Trophoblast cell (in vitro differentiated cells and primary cell): ENCODE results near the gene ASH1L.
"Not testable (repeated sequence)": the region's sequence is repeated elsewhere in the genome, so short reads cannot be mapped to it uniquely, and the experiment has no call there.

ENCODE experiments used
- DNase-seq, 2 donors: peaks; one replicate each; pipeline ENCODE4 v3.0.0-alpha.2; 2016
- H2AFZ ChIP-seq: 2 replicates; pipeline ENCODE4 v1.6.1; 2013; ENCODE audit warnings: low read length, moderate library complexity, mild to moderate bottlenecking; ENCODE audit not compliant: insufficient read depth, poor library complexity
- H2AK5ac ChIP-seq: 2 replicates; pipeline ENCODE4 v1.6.1; 2013; ENCODE audit warnings: mild to moderate bottlenecking, low read length
- H2BK120ac ChIP-seq: 2 replicates; pipeline ENCODE4 v1.6.1; 2013; ENCODE audit warnings: low read length, mild to moderate bottlenecking, moderate library complexity; ENCODE audit not compliant: insufficient read depth, poor library complexity
- H2BK12ac ChIP-seq: 2 replicates; pipeline ENCODE4 v1.6.1; 2013; ENCODE audit warnings: mild to moderate bottlenecking, low read length, moderate library complexity
- H2BK5ac ChIP-seq: 2 replicates; pipeline ENCODE4 v1.6.1; 2013; ENCODE audit warnings: low read length, low read depth, moderate library complexity, mild to moderate bottlenecking; ENCODE audit not compliant: poor library complexity
- H3K14ac ChIP-seq: 2 replicates; pipeline ENCODE4 v1.6.1; 2013; ENCODE audit warnings: mild to moderate bottlenecking, low read length
- H3K18ac ChIP-seq: 2 replicates; pipeline ENCODE4 v1.6.1; 2013; ENCODE audit warnings: mild to moderate bottlenecking, low read length
- H3K23ac ChIP-seq: 2 replicates; pipeline ENCODE4 v1.6.1; 2013; ENCODE audit warnings: low read length
- H3K27ac ChIP-seq: 2 replicates; pipeline ENCODE4 v1.5.1; 2013; ENCODE audit warnings: low read depth, mild to moderate bottlenecking, inconsistent platforms, low read length, moderate library complexity
- H3K27me3 ChIP-seq: 2 replicates; pipeline ENCODE4 v1.6.1; 2013; ENCODE audit warnings: inconsistent platforms, mild to moderate bottlenecking, low read length, moderate library complexity; ENCODE audit not compliant: insufficient read depth
- H3K36me3 ChIP-seq, 2 experiments: 1 replicate in 1 of 2; 2 replicates in 1 of 2; pipeline ENCODE4 v1.6.1; 2013; ENCODE audit warnings: low read length in 2 of 2, mild to moderate bottlenecking in 2 of 2, moderate library complexity in 1 of 2; ENCODE audit not compliant: insufficient read depth in 2 of 2, control insufficient read depth in 1 of 2
- H3K4ac ChIP-seq: 2 replicates; pipeline ENCODE4 v1.6.1; 2013; ENCODE audit warnings: low read depth, mild to moderate bottlenecking, low read length, moderate library complexity
- H3K4me1 ChIP-seq, 2 experiments: 1 replicate in 1 of 2; 2 replicates in 1 of 2; pipeline ENCODE4 v1.6.1; 2013; ENCODE audit warnings: low read length in 2 of 2, mild to moderate bottlenecking in 2 of 2, moderate library complexity in 1 of 2; ENCODE audit not compliant: insufficient read depth in 2 of 2, control insufficient read depth in 1 of 2
- H3K4me2 ChIP-seq: 2 replicates; pipeline ENCODE4 v1.6.1; 2013; ENCODE audit warnings: inconsistent platforms, mild to moderate bottlenecking, low read length, moderate library complexity
- H3K4me3 ChIP-seq: 2 replicates; pipeline ENCODE4 v1.5.1; 2013; ENCODE audit warnings: mild to moderate bottlenecking, low read depth, low read length, inconsistent platforms
- H3K79me1 ChIP-seq: one replicate; pipeline ENCODE4 v1.6.1; 2013; ENCODE audit warnings: low read length
- H3K79me2 ChIP-seq: 2 replicates; pipeline ENCODE4 v1.6.1; 2013; ENCODE audit warnings: low read length, mild to moderate bottlenecking; ENCODE audit not compliant: control insufficient read depth, insufficient read depth, poor library complexity
- H3K9ac ChIP-seq: 2 replicates; pipeline ENCODE4 v1.6.1; 2013; ENCODE audit warnings: mild to moderate bottlenecking, low read length
- H3K9me3 ChIP-seq: 2 replicates; pipeline ENCODE4 v1.6.1; 2013; ENCODE audit warnings: low read depth, mild to moderate bottlenecking, control low read depth, inconsistent platforms, low read length; ENCODE audit not compliant: insufficient read depth
- H4K12ac ChIP-seq: 2 replicates; pipeline ENCODE4 v1.6.1; 2013; ENCODE audit warnings: low read depth, mild to moderate bottlenecking, low read length, moderate library complexity
- H4K8ac ChIP-seq: 2 replicates; pipeline ENCODE4 v1.6.1; 2013; ENCODE audit warnings: low read depth, mild to moderate bottlenecking, low read length, moderate library complexity
- H4K91ac ChIP-seq: one replicate; pipeline ENCODE4 v1.6.1; 2013; ENCODE audit warnings: low read depth, mild to moderate bottlenecking, low read length, moderate library complexity
- WGBS: extraction: QIAGEN DNeasy Blood & Tissue Kit; methylation state at CpG from one replicate; pipeline ENCODE4 v1.1.7; 2013; ENCODE audit warnings: missing lambda C conversion rate; ENCODE audit not compliant: insufficient read length, insufficient coverage; ENCODE audit errors: extremely low coverage; 5-methylcytosine and 5-hydroxymethylcytosine counted together

ASH1L gene

DNA sequence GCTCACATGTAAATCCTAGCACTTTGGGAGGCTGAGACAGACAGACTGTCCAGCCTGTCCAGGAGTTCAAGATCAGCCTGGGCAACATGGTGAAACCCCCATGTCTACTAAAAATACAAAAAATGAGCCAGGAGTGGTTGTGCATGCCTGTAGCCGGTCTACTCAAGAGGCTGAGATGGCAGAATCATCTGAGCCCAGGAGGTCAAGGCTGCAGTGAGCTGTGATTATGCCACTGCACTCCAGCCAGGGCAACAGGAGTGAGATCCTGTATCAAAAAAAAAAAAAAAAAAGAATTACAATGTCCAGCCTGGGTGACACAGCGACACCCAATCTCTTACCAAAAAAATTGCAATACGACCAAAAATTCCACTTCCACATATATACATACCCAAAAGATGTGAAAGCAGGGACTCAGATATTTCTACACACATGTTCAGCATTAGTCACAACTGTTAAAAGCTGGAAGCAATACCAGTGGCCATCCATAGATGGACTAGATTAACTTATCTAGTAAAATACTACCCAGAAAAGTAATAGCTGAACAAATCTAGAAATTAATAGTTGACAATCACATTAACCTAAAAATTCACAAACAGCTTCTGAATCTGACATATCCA is 49.2 kb downstream of the ASH1L start:
- H3K36me3 ChIP-seq = peaks cover 4 to 11% of the 10 kb centered on the region in 2 experiments
- H3K4ac ChIP-seq = peak overlapping the region; percentile 15
- H4K8ac ChIP-seq = no peak overlapping the region

DNA sequence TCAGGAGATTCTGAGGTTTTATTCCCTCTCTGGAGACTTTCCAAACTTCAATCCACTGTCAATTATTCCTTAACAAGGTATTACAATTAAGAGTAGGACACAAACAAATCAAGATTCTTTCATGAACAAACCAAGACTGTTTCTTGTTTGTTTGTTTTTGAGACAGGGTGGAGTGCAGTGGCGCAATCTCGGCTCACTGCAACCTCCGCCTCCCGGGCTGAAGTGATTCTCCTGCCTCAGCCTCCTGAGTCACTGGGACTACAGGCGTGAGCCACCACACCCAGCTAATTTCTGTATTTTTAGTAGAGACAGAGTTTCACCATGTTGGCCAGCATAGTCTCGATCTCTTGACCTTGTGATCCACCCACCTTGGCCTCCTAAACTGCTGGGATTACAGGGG is 51.2 kb downstream of the ASH1L start:
- not testable (repeated sequence) for H3K4me3 ChIP-seq, H3K9me3 ChIP-seq, H3K4ac ChIP-seq, H2AK5ac ChIP-seq, H3K18ac ChIP-seq, H3K4me1 ChIP-seq, H2BK5ac ChIP-seq, H2BK120ac ChIP-seq, H3K4me2 ChIP-seq, H3K14ac ChIP-seq, H4K8ac ChIP-seq, H2BK12ac ChIP-seq, H3K9ac ChIP-seq, H3K79me2 ChIP-seq, H3K27ac ChIP-seq, H3K23ac ChIP-seq, H4K91ac ChIP-seq, H3K79me1 ChIP-seq, H2AFZ ChIP-seq, H3K27me3 ChIP-seq
- WGBS = no CpG with 5 or more reads among the region's 6 CpGs
- H4K12ac ChIP-seq = peak overlapping the region; percentile 70
- peaks cover 2 to 11% of the 10 kb centered on the region in 2 experiments for H3K36me3 ChIP-seq
- peak; percentile 19 to 34 for DNase-seq

More for the DNA sequence above, 49.2 kb downstream of the ASH1L start:
- Histone ChIP-seq H2AK5ac (no peak overlapping the region), H3K79me2 (no peaks in the 10 kb centered on the region), H3K18ac (no peak overlapping the region), H2AFZ (no peak overlapping the region), H3K4me2 (no peak overlapping the region), H3K79me1 (no peaks in the 10 kb centered on the region), H3K4me3 (no peak overlapping the region), H4K91ac (no peak overlapping the region), H3K4me1 (no peaks in the 10 kb centered on the region), H3K27ac (no peak overlapping the region), H2BK120ac (no peak overlapping the region), H3K23ac (no peak overlapping the region), H2BK5ac (no peak overlapping the region), H2BK12ac (no peak overlapping the region), H4K12ac (no peak overlapping the region), H3K27me3 (no peaks in the 10 kb centered on the region), H3K9ac (no peak overlapping the region), H3K9me3 (no peaks in the 10 kb centered on the region), H3K14ac (no peak overlapping the region)
- WGBS = no CpG with 5 or more reads among the region's 3 CpGs
- DNase-seq = peak; percentile 13 to 69

DNA sequence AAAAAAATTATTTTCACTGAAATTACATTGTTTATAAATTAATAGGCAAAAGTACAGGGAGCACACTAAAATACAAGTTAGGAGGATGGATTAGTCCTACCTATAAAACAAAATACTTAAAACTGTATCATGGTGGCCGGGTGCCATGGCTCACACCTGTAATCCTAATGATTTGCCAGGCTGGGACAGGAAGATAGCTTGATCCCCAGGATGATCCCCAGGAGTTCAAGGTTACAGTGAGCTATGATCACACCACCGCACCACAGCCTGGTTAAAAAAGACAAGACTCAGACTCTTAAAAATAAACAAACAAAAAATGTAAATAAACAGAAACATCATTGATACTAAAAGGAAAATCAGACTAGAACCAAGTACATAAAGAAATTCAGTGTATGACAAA is 53.5 kb downstream of the ASH1L start:
- Histone ChIP-seq H3K36me3 (peaks cover 0 to 11% of the 10 kb centered on the region in 2 experiments), H2AK5ac (no peak overlapping the region), H3K14ac (no peak overlapping the region), H3K4me3 (no peak overlapping the region), H3K79me2 (no peaks in the 10 kb centered on the region), H3K4me2 (no peak overlapping the region), H3K79me1 (no peaks in the 10 kb centered on the region), H3K4ac (no peak overlapping the region), H3K9me3 (no peaks in the 10 kb centered on the region), H2AFZ (no peak overlapping the region), H3K27me3 (no peaks in the 10 kb centered on the region), H3K27ac (no peak overlapping the region), H2BK120ac (no peak overlapping the region), H4K12ac (no peak overlapping the region), H2BK12ac (no peak overlapping the region), H4K91ac (no peak overlapping the region), H3K18ac (no peak overlapping the region), H2BK5ac (no peak overlapping the region), H4K8ac (no peak overlapping the region), H3K9ac (no peak overlapping the region), H3K23ac (no peak overlapping the region), H3K4me1 (no peaks in the 10 kb centered on the region)
- no CpG with 5 or more reads among the region's 2 CpGs for WGBS
- DNase-seq = no peak

DNA sequence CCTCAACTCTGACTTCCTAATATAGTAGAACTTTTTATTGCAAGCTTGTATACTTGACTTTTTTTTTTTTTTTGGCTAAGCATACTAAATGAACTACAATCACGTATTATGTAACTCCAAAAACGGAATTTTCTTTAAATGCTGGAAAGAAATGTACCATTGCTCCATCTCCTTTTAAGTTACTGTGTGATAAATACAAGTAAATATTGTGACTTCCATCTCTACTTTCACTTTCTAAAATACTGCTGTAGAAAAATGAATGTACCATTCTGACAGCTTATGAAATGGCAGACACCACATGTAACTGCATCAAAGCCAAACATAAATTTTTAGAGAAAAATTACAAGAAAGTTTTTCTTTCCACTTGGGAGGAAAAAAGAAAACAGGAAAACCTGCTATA is 54.7 kb downstream of the ASH1L start:
- Histone ChIP-seq H3K14ac (no peak overlapping the region), H4K91ac (no peak overlapping the region), H2BK12ac (no peak overlapping the region), H2BK5ac (no peak overlapping the region), H2AFZ (no peak overlapping the region), H2AK5ac (no peak overlapping the region), H3K9me3 (no peaks in the 10 kb centered on the region), H3K4me3 (no peak overlapping the region), H4K8ac (no peak overlapping the region), H3K79me2 (no peaks in the 10 kb centered on the region), H4K12ac (no peak overlapping the region), H3K4ac (no peak overlapping the region), H3K27ac (no peak overlapping the region), H3K27me3 (no peaks in the 10 kb centered on the region), H3K4me1 (no peaks in the 10 kb centered on the region), H3K36me3 (peaks cover 0 to 11% of the 10 kb centered on the region in 2 experiments), H3K18ac (no peak overlapping the region), H3K79me1 (no peaks in the 10 kb centered on the region), H2BK120ac (no peak overlapping the region), H3K4me2 (no peak overlapping the region), H3K23ac (no peak overlapping the region), H3K9ac (no peak overlapping the region)
- no peak for DNase-seq
- no CpG with 5 or more reads among the region's 2 CpGs for WGBS
